Duodenal mucosa (tissue), 2 donors: Measurements from ENCODE around the gene MYH11.
"Not testable (repeated sequence)": the region's sequence is repeated elsewhere in the genome, so short reads cannot be mapped to it uniquely, and the experiment has no call there.

Experiments
- H3K27ac ChIP-seq: one replicate; pipeline ENCODE4 v1.7.0; 2013; ENCODE audit warnings: low read depth, low read length
- H3K27me3 ChIP-seq, 2 donors: one replicate each; pipeline ENCODE4 v1.7.0; 2013; ENCODE audit warnings: low read length in 2 of 2, control low read depth in 1 of 2; ENCODE audit not compliant: insufficient read depth in 2 of 2, control insufficient read depth in 1 of 2
- H3K36me3 ChIP-seq, 2 donors: one replicate each; pipeline ENCODE4 v1.7.0; 2013; ENCODE audit warnings: low read length in 2 of 2, control low read depth in 1 of 2; ENCODE audit not compliant: insufficient read depth in 2 of 2, control insufficient read depth in 1 of 2
- H3K4me1 ChIP-seq, 2 donors: one replicate each; pipeline ENCODE4 v1.7.0; 2013; ENCODE audit warnings: low read length in 2 of 2, control low read depth in 1 of 2; ENCODE audit not compliant: insufficient read depth in 2 of 2, control insufficient read depth in 1 of 2
- H3K4me3 ChIP-seq, 2 donors: one replicate each; pipeline ENCODE4 v1.7.0; 2013; ENCODE audit warnings: low read length in 2 of 2, low read depth in 1 of 2
- H3K9ac ChIP-seq, 2 donors: one replicate each; pipeline ENCODE4 v1.7.0; 2013; ENCODE audit warnings: low read length in 2 of 2, low read depth in 1 of 2
- H3K9me3 ChIP-seq, 2 donors: one replicate each; pipeline ENCODE4 v1.7.0; 2013; ENCODE audit warnings: low read length in 2 of 2, control low read depth in 1 of 2; ENCODE audit not compliant: control insufficient read depth in 1 of 2

MYH11 gene

DNA sequence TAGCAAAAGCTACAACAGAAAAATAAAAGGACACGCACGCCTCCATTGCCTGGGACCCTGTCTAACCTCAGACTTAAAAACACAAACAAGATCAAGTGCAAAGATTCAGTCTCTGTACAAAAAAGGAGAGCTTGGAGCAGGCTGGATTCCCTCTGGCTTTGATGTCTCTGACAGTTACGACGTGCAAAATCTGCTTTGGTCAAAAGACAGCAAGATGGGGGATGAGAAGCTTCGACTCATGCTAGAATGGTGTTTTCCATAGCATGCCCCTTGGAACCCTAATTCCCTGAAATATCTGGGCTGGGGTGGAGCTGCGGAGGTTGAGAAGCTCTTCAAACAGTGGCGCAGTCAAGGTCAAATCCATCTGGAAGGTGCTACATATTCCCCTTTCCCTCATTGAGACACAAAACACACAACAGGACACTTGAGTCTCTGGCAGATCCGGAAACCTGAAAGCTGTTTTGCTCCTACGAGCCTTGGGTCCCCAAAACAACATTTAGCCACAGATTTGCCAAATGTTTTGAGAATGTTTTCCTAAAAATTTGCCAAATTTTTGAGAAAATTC is 9.1 kb downstream of the MYH11 start:
- no peak overlapping the region for H3K4me3 ChIP-seq
- H3K36me3 ChIP-seq = no peaks in the 10 kb centered on the region
- H3K27me3 ChIP-seq = peaks cover 0 to 4% of the 10 kb centered on the region in 2 donors
- H3K9ac ChIP-seq = no peak overlapping the region
- no peaks in the 10 kb centered on the region for H3K4me1 ChIP-seq
- H3K27ac ChIP-seq = no peak overlapping the region
- H3K9me3 ChIP-seq = no peaks in the 10 kb centered on the region

DNA sequence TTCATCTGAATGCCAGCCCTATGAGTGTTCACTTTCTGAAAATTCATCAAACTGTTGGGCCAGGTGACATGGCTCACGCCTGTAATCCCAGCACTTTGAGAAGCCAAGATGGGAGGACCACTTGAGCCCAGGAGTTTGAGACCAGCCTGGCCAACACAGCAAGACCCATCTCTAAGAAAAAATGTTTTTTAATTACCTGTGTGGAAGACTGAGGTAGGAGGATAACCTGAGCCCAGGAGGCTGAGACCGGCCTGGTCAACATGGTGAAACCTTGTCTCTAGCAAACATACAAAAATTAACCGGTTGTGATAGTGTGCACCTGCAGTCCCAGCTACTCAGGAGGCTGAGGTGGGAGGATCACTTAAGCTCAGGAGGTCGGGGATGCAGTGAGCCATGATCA is 10.3 kb downstream of the MYH11 start:
- no peak overlapping the region for H3K27ac ChIP-seq
- no peaks in the 10 kb centered on the region for H3K9me3 ChIP-seq
- H3K9ac ChIP-seq = no peak overlapping the region
- no peaks in the 10 kb centered on the region for H3K4me1 ChIP-seq
- H3K27me3 ChIP-seq = peaks cover 0 to 4% of the 10 kb centered on the region in 2 donors
- H3K4me3 ChIP-seq = no peak overlapping the region
- H3K36me3 ChIP-seq = no peaks in the 10 kb centered on the region

DNA sequence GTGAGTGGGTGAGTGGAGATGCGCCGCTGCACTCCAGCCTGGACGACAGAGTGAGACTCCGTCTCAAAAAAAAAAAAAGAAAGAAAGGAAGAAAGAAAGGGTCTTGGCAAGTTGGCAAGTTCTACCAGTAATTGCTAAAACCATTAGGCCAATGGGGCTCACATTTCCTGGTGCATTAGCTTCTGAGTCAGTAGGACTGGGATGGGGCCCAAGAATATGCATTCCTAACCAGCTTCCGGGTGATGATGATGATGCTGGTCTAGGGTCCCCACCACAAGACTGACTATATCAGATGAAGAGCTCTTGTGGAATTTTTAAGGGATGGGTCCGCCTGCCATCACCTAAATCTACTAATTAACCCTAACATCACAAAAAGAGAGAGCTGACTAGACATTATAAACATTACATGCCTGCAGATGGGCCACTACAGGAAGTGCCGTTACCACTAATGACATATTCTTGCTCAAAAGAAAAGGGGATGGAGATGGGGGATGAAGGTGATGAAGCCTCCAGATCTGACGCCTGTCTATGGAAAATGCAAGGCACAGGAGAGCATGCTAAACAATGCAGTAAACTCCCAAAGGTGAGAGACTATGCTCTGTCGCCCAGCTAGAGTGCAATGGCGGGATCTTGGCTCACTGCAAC is 13.1 kb downstream of the MYH11 start:
- Histone ChIP-seq H3K27me3 (peaks cover 0 to 4% of the 10 kb centered on the region in 2 donors), H3K4me3 (no peak overlapping the region), H3K36me3 (no peaks in the 10 kb centered on the region), H3K4me1 (no peaks in the 10 kb centered on the region), H3K27ac (no peak overlapping the region), H3K9me3 (no peaks in the 10 kb centered on the region), H3K9ac (no peak overlapping the region)

DNA sequence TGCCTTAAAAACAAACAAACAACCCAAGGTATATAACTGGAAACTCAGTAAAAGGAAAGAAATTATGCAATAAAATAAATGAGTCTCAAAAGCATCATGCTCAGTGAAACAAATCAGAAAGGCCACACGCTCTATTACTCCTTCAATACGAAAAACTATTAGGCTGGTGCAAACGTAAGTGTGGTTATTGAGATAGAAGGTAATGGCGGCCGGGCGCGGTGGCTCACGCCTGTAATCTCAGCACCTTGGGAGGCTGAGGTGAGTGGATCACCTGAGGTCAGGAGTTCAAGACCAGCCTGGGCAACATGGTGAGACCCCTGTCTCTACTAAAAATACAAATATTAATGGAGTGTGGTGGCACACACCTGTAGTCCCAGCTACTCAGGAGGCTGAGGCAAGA is 17.6 kb downstream of the MYH11 start:
- not testable (repeated sequence) for H3K27me3 ChIP-seq, H3K27ac ChIP-seq, H3K4me1 ChIP-seq, H3K36me3 ChIP-seq, H3K9me3 ChIP-seq, H3K4me3 ChIP-seq, H3K9ac ChIP-seq

DNA sequence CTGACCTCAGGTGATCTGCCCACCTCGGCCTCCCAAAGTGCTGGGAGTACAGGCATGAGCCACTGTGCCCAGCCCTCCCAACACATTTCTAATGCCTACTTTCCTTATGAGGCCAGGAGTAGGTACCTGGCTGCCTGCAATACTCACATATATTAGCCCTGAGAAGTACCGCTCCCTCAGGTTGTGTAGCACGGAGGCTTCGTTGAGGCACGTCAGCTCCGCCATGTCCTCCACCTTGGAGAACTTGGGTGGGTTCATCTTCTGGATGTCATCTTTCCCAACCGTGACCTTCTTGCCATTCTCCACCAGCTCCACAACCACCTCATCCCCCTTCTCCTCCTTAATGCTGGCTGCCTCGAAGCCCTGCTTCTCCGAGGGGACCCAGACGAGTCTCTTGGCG is 19.1 kb downstream of the MYH11 start:
- Histone ChIP-seq H3K4me1 (no peaks in the 10 kb centered on the region), H3K9me3 (no peaks in the 10 kb centered on the region), H3K27me3 (no peaks in the 10 kb centered on the region), H3K4me3 (no peak overlapping the region), H3K27ac (no peak overlapping the region), H3K36me3 (no peaks in the 10 kb centered on the region), H3K9ac (no peak overlapping the region)

DNA sequence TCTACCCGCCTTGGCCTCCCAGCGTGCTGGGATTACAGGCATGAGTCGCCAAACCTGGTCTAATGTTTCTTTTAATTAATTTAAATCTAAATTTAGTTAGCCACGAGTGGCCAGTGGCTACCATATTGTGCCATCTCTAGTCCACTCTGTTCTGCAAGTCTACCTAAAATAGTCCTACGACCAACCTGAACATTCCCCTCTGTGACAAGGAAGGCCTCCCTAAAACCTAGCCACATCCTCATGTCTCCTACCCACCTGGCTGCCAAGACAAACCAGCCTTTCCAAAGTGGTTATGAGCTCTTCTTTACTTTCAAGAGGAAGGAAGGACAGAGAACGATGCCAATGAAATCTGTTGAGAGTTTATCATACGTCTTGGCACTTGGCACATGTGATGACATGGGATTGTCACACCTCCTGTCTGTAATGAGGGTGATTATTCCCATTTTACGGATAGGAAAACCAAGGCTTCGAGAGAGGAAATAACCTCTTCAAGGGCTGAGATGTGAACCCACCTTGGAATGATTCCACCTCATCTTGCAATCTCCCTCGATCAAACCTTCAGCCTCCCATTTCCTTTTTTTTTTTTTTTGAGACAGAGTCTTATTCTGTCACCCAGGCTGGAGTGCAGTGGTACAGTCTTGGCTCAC is 19.7 kb downstream of the MYH11 start:
- no peak overlapping the region for H3K9ac ChIP-seq
- no peaks in the 10 kb centered on the region for H3K9me3 ChIP-seq
- no peak overlapping the region for H3K27ac ChIP-seq
- H3K4me1 ChIP-seq = no peaks in the 10 kb centered on the region
- H3K4me3 ChIP-seq = no peak overlapping the region
- no peaks in the 10 kb centered on the region for H3K36me3 ChIP-seq
- no peaks in the 10 kb centered on the region for H3K27me3 ChIP-seq

DNA sequence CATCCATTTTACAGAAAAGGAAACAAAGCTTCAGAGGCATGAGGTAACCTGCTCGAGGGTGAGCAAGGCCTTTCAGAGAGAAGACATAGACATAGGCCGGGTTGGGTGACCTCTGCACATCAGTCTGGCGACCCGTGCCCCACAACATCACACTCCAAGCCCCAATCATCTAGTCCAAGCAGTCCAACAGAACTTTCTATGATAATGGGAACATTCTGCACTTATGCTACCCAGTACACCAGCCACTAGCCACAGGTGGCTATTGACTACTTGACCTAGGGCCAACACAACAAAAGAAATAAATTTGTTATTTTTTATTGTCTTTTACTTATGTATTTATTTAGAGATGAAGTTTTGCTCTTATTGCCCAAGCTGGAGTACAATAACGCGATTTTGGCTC is 20.8 kb downstream of the MYH11 start:
- H3K9me3 ChIP-seq = no peaks in the 10 kb centered on the region
- no peak overlapping the region for H3K27ac ChIP-seq
- no peak overlapping the region for H3K4me3 ChIP-seq
- H3K27me3 ChIP-seq = no peaks in the 10 kb centered on the region
- no peaks in the 10 kb centered on the region for H3K4me1 ChIP-seq
- H3K36me3 ChIP-seq = no peaks in the 10 kb centered on the region
- no peak overlapping the region for H3K9ac ChIP-seq

DNA sequence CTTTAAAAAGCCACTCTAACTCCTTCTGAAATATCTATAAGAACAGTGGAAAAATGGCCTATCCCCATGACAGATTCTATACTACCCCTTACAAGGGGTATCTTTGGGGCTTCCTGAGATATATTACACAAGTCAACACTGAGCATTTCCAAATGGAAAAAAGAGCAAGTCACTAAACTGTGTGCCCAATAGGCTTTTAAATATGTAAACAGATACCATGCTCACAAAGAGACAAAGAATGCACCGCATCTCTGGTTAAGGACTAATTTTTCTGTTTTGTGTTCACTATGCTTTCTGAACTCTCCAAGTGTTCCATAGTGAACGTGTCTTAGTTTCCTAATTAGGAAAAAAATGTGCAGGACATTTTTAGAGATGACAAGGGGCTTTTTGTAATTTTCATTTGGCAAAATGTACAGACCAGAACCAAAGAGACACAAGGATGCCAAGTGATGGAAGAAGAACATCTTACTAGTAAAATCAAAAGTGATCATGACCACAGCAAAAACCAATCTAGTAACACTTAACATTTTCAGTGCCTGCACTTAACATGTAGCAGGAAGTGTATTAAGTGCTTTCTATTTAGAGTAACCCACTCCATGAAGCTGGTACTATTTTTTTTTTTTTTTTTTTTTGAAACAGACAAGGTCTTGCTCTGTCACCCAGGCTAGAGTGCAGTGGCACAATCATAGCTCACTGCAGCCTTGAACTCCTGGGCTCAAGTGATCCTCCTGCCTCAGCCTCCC is 21.5 kb downstream of the MYH11 start:
- H3K4me3 ChIP-seq = no peak overlapping the region
- H3K36me3 ChIP-seq = no peaks in the 10 kb centered on the region
- H3K27me3 ChIP-seq = no peaks in the 10 kb centered on the region
- no peak overlapping the region for H3K27ac ChIP-seq
- no peaks in the 10 kb centered on the region for H3K4me1 ChIP-seq
- H3K9me3 ChIP-seq = no peaks in the 10 kb centered on the region
- no peak overlapping the region for H3K9ac ChIP-seq

DNA sequence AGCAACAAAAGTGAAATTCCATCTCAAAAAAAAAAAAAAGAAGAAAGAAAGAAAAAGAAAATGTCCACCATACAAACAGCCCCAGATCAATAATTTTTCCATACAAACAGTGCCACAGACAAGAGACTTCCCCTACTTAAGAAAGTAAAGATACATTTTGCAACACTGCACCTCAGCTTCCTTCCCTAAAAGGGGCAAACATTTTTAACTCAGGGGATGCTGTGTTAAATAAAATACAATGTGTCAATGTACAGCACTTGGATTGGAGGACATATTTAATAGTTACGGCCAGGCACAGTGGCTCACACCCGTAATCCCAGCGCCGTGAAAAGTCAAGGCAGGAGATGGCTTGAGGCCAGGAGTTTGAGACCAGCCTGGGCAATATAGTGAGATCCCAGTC is 22.3 kb downstream of the MYH11 start:
- Histone ChIP-seq H3K4me3 (no peak overlapping the region), H3K9me3 (no peaks in the 10 kb centered on the region), H3K9ac (no peak overlapping the region), H3K27me3 (no peaks in the 10 kb centered on the region), H3K27ac (no peak overlapping the region), H3K36me3 (no peaks in the 10 kb centered on the region), H3K4me1 (no peaks in the 10 kb centered on the region)

DNA sequence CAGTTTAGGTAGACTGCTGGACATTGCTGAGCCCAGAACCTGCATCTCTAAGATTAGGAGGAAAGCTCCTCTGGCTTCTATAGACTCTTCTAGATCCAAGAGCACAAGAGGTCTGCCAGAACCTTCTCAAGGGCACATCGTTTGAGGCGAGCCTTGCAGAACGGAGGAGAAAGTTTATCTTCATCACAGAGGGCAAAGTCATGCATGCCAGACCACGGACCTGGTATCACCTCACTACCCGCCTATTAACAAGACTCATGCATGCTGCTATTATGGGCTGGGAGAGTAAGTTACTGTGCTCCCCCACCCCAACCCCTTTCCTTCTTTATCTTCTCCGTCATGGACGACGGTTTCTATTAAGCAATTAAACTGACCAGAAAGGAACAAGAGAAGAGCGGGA is 23.3 kb downstream of the MYH11 start:
- no peaks in the 10 kb centered on the region for H3K4me1 ChIP-seq
- H3K9me3 ChIP-seq = no peaks in the 10 kb centered on the region
- no peak overlapping the region for H3K9ac ChIP-seq
- H3K36me3 ChIP-seq = no peaks in the 10 kb centered on the region
- no peak overlapping the region for H3K4me3 ChIP-seq
- H3K27me3 ChIP-seq = no peaks in the 10 kb centered on the region
- H3K27ac ChIP-seq = no peak overlapping the region
